Measurements from ENCODE around the gene FBXO38.
"Not testable (repeated sequence)": the region's sequence is repeated elsewhere in the genome, so short reads cannot be mapped to it uniquely, and the experiment has no call there.

The FBXO38 gene

GRCh38 chr5:148436029-148436428 lies 52.3 kb downstream of the FBXO38 start:
- DNase-seq: no peak

- peak; percentile 49 to 62 for DNase-seq
Observed at GRCh38 chr5:148437249-148437648, 53.5 kb downstream of the FBXO38 start.

- no peak for DNase-seq
Observed at GRCh38 chr5:148438933-148439332, 55.2 kb downstream of the FBXO38 start.

- DNase-seq: no peak
Observed at GRCh38 chr5:148443241-148443640, 59.5 kb downstream of the FBXO38 start.

GRCh38 chr5:148443998-148444397 lies 60.2 kb downstream of the FBXO38 start:
- peak; percentile 65 to 74 for DNase-seq

GRCh38 chr5:148445578-148445977 lies 61.8 kb downstream of the FBXO38 start:
- no peak for DNase-seq

- no peak for DNase-seq
Observed at GRCh38 chr5:148446611-148447010, 62.9 kb downstream of the FBXO38 start.

- no peak for DNase-seq
Observed at GRCh38 chr5:148452499-148453193, 68.9 kb downstream of the FBXO38 start.

- no peak for DNase-seq
Observed at GRCh38 chr5:148454576-148454975, 70.8 kb downstream of the FBXO38 start.

- DNase-seq: no peak
Observed at GRCh38 chr5:148455185-148455584, 71.4 kb downstream of the FBXO38 start.

- DNase-seq: peak in 1 of 2 donors; percentile 29
Observed at GRCh38 chr5:148457183-148457620, 73.4 kb downstream of the FBXO38 start.

GRCh38 chr5:148458036-148458888 lies 74.5 kb downstream of the FBXO38 start:
- DNase-seq: no peak

- DNase-seq: no peak
Observed at GRCh38 chr5:148459669-148460068, 75.9 kb downstream of the FBXO38 start.

- peak; percentile 57 to 62 for DNase-seq
Observed at GRCh38 chr5:148465381-148466235, 81.8 kb downstream of the FBXO38 start.

- DNase-seq: peak in 1 of 2 donors; percentile 48
Observed at GRCh38 chr5:148466236-148466580, 82.5 kb downstream of the FBXO38 start.

GRCh38 chr5:148467958-148468357 lies 84.2 kb downstream of the FBXO38 start:
- DNase-seq: no peak

- DNase-seq: not testable (repeated sequence)
Observed at GRCh38 chr5:148468746-148469145, 85.0 kb downstream of the FBXO38 start.

GRCh38 chr5:148469501-148469935 lies 85.8 kb downstream of the FBXO38 start:
- no peak for DNase-seq

GRCh38 chr5:148471379-148471778 lies 87.6 kb downstream of the FBXO38 start:
- DNase-seq: no peak

- DNase-seq: no peak
Observed at GRCh38 chr5:148474025-148474511, 90.3 kb downstream of the FBXO38 start.

GRCh38 chr5:148476302-148476701 lies 92.5 kb downstream of the FBXO38 start:
- DNase-seq: no peak

GRCh38 chr5:148477429-148477828 lies 93.7 kb downstream of the FBXO38 start:
- DNase-seq: no peak

- DNase-seq: no peak
Observed at GRCh38 chr5:148482196-148482595, 98.4 kb downstream of the FBXO38 start.

Data from inflammatory macrophage (primary cell).